HK-2 (cell line): Measurements from ENCODE around the gene METTL22.

Source experiments
- DNase-seq: peaks from one replicate; pipeline ENCODE4 v3.0.0-alpha.2; 2018; ENCODE audit not compliant: unreplicated experiment

The METTL22 gene

DNA sequence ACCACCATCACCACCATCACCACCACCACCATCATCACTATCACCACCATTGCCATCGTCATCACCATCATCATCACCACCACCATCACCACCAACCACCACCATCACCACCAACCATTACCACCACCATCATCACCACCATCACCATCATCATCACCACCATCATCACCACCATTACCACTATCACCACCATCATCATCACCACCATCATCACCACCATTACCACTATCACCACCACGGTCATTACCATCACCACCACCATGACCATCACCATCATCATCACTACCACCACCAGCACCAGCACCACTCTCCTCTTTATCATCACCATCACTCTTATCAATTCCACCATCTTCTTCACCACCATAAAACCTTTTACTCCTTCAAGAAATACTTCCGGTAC is 30.0 kb upstream of the METTL22 start:
- no peak for DNase-seq

DNA sequence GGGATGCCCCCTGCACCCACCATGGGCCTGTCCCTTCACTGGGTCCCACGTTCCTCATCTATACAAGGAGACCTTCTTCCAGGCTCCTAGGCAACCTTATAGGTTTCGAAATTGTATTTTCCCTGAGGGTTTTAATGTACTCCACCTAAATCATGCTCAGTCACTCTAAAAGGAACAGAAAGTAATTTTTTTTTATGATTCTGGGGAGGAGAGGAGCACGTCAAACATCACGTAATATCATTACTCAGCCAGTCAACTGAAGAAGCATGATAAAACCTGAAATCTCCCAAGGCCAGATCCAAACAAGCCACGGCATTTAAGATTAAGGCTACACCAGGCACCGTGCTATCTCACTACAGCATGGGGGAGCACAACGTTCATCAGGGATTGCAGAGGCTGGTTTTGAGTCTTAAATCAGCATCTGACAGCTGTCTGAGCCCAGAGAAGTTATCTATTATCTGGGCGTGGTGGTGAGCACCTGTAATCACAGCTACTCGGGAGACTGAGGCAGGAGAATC is 27.3 kb upstream of the METTL22 start:
- no peak for DNase-seq

DNA sequence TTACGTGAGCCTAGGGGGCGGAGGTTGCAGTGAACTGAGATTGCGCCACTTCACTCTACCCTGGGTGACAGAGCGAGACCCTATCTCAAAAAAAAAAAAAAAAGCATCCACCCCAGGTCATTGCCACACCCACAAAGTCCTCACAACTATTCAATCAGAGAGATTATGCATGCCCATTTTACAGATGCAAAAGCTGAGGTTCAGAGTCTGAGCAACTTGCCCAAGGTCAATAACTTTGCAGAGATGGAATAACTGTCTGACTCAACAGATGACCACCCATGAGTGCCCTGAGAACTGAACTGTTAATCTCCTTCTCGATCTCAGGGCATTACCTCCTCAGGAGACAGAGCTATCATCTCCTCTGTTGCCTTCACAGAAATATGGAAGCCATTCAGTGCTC is 25.7 kb upstream of the METTL22 start:
- DNase-seq: no peak

GRCh38 chr16:8596581-8596980 is 24.9 kb upstream of the METTL22 start:
- DNase-seq: no peak

GRCh38 chr16:8600144-8600775 is 21.2 kb upstream of the METTL22 start:
- DNase-seq: no peak

DNA sequence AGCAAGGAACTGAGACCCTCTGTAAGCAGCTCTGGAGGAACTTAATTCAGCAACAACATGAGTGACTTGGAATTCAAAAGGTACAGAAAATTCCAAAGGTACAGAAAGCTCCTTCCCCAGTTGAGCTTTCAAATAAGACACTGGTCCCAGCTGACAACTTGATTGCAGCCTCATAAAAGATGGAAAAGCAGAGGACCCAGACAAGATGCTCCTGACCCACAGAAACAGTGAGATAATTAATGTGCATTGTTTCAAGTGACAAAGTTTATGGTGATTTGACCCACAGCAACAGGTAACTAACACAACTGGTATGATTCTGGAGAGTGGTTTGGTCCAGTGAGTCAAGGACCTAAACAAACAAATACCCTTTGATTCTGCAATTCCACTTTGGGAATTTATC is 15.9 kb upstream of the METTL22 start:
- DNase-seq: no peak

DNA sequence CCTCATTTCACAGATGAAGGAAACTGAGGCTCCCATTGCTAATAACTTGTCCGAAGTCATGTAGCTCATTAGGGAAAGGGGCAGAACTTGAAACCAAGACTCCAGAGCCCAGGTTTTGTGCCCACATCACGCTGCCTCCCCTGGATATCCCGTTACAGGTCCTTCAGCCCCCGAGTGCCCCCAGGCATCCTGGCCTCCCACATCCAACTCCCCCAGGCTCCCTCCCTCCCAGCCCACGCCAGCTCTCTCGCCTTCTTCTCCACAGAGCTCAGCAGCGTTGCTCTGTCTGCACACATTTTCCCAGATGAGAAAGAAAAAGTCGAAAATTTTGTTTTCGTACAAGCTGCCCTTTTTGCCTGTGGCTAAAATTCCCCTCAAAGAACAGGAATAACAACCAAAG is 14.3 kb upstream of the METTL22 start:
- DNase-seq: no peak

DNA sequence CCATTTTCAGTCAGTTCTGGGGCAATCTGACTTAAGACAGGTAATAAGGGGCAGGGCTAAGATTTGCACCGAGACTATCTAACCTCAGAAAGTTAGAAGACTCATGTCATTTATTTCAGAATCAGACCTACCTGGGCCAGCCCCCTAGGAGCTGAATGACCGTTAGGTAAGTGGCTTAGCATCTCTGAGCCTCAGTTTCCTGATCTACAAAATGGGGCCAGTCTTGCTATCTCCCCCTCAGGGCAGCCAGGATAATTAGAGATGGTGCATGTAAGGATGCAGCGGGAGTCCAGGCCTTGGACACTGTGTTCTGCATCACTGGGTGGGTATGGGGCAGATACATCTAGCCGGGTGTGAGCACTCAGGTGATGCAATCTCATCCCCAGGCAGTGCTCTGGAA is 10.4 kb upstream of the METTL22 start:
- no peak for DNase-seq

DNA sequence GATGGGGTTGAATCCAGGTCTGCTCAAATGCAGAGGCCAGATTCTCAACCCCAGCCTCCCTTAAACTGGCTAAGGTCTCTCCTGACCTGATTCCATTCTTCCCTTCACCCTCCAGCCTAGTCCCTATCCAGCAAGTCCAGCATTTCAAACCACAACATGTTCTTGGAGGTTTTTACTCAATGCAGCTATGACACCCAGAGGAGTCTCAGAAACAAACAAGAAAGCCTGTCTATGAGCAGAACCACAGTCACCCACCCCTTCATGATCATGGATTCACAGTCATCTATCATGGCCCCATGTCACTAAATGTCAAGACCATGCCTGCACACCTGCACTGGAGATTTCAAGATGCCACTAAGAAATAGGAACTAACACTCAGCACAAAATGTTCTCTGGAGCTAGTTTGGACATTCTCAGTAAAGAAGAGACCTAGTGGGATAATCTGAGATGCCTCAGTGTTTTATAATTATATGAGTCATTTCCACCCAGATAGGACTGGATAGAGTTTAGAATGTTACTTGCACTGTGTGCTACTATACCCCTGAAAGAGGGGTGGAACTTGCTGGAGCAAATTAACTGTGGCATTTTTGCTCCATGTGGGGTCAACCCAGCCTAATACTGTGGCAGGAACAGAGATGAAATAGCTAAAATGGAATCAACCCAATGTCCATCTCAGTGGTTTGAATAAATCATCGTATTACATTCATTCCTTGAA is 9.5 kb upstream of the METTL22 start:
- DNase-seq: no peak

DNA sequence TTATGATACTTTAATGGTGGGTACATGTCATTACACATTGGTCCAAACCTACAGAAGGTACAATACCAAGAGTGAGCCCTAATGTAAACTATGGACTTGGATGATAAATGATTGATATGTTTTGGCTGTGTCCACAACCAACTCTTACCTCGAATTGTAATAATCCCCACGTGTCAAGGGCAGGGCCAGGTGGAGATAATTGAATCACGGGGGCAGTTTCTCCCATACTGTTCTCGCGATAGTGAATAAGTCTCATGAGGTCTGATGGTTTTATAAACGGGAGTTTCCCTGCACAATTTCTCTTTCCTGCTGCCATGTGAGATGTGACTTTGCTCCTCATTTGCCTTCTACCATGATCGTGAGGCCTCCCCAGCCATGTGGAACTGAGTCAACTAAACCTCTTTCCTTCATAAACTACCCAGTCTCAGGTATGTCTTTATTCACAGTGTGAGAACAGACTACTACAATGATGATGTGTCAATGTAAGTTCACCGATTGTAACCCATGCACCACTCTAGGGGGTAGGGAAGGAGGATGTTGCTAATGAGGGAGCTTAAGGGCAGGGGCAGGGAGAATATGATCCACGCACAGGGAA is 7.0 kb upstream of the METTL22 start:
- DNase-seq: no peak

- no peak for DNase-seq
These were observed 1.7 kb upstream of the METTL22 start for GRCh38 chr16:8619671-8620370.

DNA sequence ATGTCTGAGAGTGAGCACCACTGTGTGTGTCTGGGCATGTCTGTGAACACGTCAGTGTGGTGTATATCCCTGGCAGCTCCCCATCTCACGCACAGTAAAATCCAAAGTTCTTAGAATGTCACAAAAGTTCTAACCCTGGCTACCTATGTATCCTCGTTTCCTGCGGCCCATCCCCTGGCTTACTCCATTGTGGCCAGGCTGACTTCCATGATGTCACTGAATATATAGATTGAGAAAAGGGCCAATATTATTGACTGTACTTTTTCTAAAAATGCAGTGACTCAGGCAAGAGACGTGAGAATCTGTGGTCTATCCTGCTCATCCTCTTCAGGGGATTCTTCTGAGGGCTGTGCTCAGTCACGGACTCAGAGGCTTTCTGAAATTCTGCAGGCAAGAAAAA is 963 bp upstream of the METTL22 start:
- no peak for DNase-seq

- no peak for DNase-seq
These were observed 301 bp upstream of the METTL22 start for GRCh38 chr16:8621222-8621571.

GRCh38 chr16:8622315-8622656 is 788 bp downstream of the METTL22 start:
- DNase-seq: no peak

- no peak for DNase-seq
These were observed 2.1 kb downstream of the METTL22 start for GRCh38 chr16:8623634-8624033.

- DNase-seq: no peak
These were observed 4.1 kb downstream of the METTL22 start for GRCh38 chr16:8625491-8626087.

- DNase-seq: no peak
These were observed 5.4 kb downstream of the METTL22 start for GRCh38 chr16:8626946-8627345.

- no peak for DNase-seq
These were observed 6.0 kb downstream of the METTL22 start for GRCh38 chr16:8627456-8627855.

DNA sequence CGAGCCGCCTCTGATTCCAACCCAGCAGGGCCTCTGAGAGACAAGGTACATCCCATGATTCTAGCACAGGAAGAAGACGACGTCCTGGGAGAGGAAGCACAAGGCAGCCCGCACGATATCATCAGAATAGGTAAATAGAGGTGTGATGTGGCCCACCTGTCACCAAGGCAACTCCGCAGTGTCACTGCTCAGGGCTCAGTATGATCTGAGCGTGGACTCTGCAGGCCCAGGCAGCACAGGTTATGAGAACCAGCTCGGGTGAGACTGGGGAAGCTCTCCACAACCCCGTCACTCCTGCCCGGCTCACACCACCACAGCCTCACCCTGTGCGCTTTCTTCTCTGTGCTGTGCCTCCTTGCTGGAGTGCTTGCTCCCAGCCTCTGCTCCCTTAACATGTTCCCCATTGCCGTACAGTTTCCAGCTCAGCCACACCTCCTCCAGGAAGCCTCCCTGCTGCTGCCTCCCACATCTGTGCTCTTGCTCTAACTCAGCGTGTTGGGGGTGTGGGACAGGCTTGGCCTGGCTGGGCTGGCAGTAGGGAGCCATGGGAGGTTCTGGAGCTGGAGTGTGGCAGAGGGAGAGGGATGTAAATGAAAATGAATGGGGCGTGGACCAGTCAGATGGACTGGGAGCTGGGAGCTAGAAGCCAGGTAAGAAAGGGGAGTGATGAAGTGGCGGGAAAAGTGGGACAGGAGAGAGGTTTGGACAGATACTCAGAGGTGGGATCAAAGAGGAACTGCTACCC is 7.7 kb downstream of the METTL22 start:
- DNase-seq: no peak

DNA sequence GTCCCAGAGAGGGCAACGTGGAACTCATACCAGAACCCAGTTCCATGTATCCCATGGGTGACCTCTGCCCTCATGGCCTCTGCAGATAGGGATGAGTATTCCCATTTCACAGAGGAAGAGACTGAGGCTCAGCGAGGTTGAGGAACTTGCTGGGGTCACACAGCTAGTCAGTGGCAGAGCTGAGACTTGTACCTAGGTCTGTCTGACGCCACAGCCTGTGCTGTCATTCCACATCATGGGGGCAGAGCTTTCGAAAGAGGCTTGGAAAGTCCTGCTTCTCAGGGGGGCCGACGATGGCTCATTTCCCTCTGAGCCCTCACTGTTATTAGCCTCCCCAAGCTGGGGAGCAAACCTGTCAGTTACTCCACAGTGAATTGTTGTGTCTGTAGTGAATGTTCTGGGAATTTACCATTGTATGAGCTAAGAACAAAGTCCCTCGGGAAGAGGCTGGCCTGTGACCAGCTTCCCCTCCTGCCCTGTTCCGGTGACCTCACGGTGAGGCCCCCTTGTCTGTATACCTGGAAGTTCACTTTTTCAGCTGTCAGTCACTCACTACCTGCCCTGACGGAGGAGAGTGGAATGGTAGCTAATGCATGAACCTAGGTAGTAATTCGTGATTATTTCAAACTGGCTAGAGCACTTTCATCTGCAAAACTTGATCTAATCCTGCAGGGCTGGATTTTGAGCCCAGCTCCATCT is 8.9 kb downstream of the METTL22 start:
- no peak for DNase-seq

DNA sequence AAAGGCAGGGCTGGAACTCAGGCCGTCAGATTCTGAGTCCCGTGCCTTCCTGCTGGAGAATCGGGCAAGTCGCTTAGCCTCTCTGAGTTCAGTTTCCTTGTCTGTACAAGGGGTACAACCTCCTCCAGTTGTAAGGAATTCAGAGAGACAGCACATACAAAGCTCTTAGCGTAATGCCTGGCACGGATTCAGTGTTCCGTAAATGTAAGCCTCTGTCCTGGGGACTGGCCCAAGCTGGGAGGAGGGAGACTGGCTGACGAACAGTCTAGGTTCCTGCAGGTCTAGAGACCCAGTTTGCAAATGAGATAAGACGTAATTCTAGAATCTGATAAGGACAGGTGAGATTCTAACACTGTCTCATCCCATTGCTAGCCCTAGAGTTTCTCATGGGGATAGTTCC is 9.9 kb downstream of the METTL22 start:
- DNase-seq: no peak
